WI38 (cell line): Measurements from ENCODE around the gene ALDOB.

Source experiments
- H3K4me3 ChIP-seq: 2 replicates; pipeline ENCODE4 v1.5.1; 2011; ENCODE audit warnings: low read depth, mild to moderate bottlenecking, control low read depth, low read length
- TF ChIP-seq, protein P1 (sequence below): IDR thresholded peaks from 2 replicates; pipeline ENCODE4 v1.5.1; 2012; ENCODE audit warnings: low read depth, mild to moderate bottlenecking, control low read depth, low read length

Gene ALDOB

DNA sequence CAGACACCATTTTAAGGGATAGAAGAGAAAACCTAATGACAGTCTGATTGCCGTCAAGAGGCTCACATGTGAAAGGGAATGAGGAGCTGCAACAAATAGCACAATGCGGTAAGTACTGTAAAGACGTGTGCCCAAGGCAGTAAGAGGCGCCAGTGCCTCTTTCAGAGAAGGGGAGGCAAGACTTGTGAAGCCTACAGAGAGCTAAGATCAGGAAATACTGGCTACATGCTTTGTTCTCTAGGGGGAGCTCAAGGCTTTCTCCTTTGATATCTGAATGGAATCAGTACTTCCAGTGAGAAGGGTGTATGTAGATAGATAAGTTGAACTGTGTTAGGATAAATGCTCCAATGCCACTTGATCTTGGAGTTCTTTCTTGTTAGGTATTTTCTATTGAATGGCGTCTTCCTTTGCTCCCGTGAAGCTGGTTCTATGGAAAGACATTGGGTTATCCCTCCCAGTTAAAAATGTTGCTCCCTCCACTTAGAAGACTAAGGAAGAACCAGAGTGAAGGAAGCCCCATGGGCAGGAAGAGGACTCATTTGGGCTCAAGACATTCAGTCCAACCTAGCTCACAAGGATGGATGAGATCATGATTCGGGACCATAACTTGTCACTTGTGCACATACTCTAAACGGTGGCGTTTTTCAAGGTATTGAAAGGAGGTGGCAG lies 23.5 kb upstream of the ALDOB start:
- TF ChIP-seq, protein P1, sequence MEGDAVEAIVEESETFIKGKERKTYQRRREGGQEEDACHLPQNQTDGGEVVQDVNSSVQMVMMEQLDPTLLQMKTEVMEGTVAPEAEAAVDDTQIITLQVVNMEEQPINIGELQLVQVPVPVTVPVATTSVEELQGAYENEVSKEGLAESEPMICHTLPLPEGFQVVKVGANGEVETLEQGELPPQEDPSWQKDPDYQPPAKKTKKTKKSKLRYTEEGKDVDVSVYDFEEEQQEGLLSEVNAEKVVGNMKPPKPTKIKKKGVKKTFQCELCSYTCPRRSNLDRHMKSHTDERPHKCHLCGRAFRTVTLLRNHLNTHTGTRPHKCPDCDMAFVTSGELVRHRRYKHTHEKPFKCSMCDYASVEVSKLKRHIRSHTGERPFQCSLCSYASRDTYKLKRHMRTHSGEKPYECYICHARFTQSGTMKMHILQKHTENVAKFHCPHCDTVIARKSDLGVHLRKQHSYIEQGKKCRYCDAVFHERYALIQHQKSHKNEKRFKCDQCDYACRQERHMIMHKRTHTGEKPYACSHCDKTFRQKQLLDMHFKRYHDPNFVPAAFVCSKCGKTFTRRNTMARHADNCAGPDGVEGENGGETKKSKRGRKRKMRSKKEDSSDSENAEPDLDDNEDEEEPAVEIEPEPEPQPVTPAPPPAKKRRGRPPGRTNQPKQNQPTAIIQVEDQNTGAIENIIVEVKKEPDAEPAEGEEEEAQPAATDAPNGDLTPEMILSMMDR, result peak; percentile 76
- no peak overlapping the region for H3K4me3 ChIP-seq

DNA sequence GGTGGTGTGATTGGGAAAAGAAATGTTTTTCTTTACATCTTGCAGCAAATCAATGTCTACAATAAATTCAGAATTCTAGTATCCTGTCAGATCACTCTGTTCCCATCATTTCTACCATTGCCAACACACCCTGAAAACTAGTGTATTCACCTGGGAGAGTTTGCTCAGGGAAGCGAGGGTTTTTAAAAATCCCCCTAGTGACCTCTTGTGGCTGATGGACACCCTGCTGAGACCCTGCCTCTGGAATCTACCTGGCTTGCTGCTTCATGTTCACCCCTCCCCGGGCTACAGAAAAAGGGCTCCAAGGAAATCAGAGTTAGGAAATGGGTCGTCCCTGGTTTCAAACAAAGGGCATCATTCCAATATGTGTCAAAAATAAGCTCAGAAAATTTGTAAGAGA lies 21.4 kb upstream of the ALDOB start:
- no peak overlapping the region for H3K4me3 ChIP-seq
- TF ChIP-seq, protein P1, result no peak

DNA sequence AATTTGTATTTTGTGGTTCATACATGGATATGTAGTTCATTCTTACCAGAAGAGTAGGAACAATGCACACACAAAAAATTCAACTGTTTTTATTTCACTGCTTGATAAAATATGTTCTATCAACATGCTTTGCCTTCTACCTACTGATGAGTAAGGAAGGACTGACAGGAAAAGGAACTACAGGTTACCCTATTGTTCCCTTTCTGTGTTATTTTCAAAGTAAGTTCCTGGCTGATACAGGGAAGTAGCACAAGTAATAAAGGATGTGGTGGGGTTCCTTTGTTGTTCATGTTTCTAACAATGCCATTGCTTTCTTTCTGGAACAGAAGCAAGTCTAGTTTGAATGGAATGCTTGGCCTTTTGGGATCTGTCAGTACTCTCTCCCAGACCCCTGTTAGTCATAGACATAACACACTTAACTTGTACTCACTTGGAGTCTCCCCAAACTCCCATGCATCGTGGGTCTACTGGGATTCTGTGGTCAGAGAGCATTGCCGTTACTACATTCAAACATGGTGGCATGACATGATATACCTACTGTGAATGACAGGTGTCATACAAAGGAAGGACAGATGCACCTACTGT lies 20.2 kb upstream of the ALDOB start:
- H3K4me3 ChIP-seq, result no peak overlapping the region
- TF ChIP-seq, protein P1, result no peak

DNA sequence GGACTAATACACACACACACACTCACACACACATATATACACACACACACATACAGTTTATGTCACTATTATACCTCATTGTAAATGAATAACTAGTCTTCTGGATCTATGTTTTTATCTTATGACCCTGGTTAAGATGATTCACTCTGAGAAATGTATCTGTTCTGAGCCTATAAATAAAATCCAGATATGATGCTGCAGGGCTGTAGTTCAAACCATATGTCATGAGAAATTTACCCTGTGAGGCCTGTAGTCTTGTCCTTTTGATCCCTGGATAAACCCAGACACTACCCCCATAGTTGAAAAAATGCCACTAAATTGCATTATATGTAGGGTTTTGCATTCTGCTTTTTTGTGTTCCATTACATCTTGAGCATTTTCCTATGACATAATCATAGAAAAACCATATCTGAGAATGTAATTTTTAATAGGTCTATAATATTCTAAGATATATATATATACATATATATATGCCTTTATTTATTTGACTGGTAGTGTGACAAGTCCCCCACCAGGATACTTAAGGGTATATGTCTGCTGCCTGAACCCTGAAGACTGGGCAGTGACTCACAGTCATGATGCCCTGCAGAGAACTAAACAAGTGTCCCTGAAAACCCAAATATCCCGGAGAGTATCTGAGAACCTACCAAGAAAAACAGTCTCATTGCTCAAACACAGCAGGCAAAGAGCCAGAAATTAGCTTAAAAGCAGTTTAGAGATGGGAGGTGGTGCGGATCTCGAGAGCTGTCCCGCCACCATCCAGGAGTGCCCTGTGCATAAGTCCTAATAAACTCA lies 18.4 kb upstream of the ALDOB start:
- TF ChIP-seq, protein P1, result no peak
- H3K4me3 ChIP-seq, result no peak overlapping the region

DNA sequence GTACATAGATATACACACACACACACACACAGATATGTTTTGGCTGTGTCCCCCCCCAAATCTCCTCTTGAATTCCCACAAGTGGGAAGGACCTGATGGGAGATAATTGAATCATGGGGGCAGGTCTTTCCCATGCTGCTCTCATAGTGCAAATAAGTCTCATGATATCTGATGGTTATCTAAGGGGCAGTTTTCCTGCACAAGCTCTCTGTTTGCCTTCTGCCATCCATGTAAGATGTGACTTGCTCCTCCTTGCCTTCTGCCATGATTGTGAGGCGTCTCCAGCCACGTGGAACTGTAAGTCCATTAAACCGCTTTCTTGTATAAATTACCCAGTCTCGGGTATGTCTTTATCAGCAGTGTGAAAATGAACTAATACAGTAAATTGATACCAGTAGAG lies 15.9 kb upstream of the ALDOB start:
- H3K4me3 ChIP-seq, result no peak overlapping the region
- TF ChIP-seq, protein P1, result no peak

DNA sequence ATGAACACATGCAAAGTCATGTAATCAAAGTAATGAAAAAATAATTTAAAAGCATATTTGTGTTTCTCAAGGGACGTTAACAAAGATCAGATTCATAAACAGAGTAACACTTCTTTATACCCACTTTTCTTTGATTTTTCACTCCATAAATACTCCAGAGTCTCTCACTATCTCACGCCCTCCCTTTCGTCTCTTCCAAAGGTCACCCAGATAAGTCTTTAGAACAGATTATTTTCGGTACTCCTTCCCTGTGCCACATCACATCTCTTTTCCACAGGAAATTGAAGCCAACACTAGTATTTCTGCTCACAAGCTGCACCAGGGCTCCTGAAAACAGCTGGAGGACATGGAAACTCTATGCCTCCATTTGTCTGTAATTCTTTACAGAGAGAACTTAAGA lies 15.4 kb upstream of the ALDOB start:
- TF ChIP-seq, protein P1, result no peak

More for the DNA sequence above, 15.4 kb upstream of the ALDOB start:
- H3K4me3 ChIP-seq, result no peak overlapping the region
